Transverse colon (tissue), 4 donors: ENCODE results near the gene SORL1. TPM values are rescaled to one million over a fixed set of nuclear protein-coding genes. Genes with fewer than 3 reads are reported as not detected.

ENCODE experiments used
- DNase-seq: peaks from one replicate; pipeline ENCODE4 v3.0.0-alpha.2; 2019
- H3K27ac ChIP-seq, 4 donors: fragments of 200-600 bp; sonication (generic); 2 replicates each; pipeline ENCODE4 v1.5.1; 2016 to 2018; ENCODE audit warnings: inconsistent platforms in 4 of 4
- H3K27me3 ChIP-seq: fragments of 200-600 bp; sonication (generic); 2 replicates; pipeline ENCODE4 v1.5.1; 2017; ENCODE audit warnings: inconsistent platforms
- H3K36me3 ChIP-seq, 4 donors: fragments of 200-600 bp; sonication (generic); 2 replicates each; pipeline ENCODE4 v1.5.1; 2017 to 2019; ENCODE audit warnings: inconsistent platforms in 4 of 4
- H3K4me1 ChIP-seq, 4 donors: fragments of 200-600 bp; sonication (generic); 2 replicates each; pipeline ENCODE4 v1.5.1; 2017 to 2020; ENCODE audit warnings: inconsistent platforms in 4 of 4
- H3K4me3 ChIP-seq, 4 donors: fragments of 200-600 bp; sonication (generic); 1 replicate in 1 of 4; 2 replicates in 3 of 4; pipeline versions ENCODE4 v1.5.1 to v1.6.1; 2017 to 2019; ENCODE audit warnings: inconsistent platforms in 4 of 4
- H3K9me3 ChIP-seq, 2 donors: fragments of 200-600 bp; sonication (generic); 2 replicates each; pipeline ENCODE4 v1.5.1; 2017 to 2019; ENCODE audit warnings: inconsistent platforms in 2 of 2
- CTCF ChIP-seq, 5 experiments: fragments of 200-600 bp in 3 of 5; fragments of 450-650 bp in 2 of 5; sonication (generic) in 3 of 5; IDR thresholded peaks; 1 replicate in 2 of 5; 2 replicates in 3 of 5; pipeline ENCODE4 v1.5.1; 2016 to 2017; ENCODE audit warnings: antibody characterized with exemption in 5 of 5, inconsistent platforms in 3 of 5, mild to moderate bottlenecking in 2 of 5, moderate library complexity in 1 of 5
- EP300 ChIP-seq: sonication (generic); formaldehyde crosslinking; IDR thresholded peaks from one replicate; pipeline ENCODE4 v1.6.1; 2017; ENCODE audit warnings: antibody characterized with exemption, low read depth
- POLR2A ChIP-seq: fragments of 450-650 bp; IDR thresholded peaks from one replicate; pipeline ENCODE4 v1.6.1; 2016; ENCODE audit warnings: antibody characterized with exemption, mild to moderate bottlenecking, moderate library complexity
- POLR2AphosphoS5 ChIP-seq, 3 donors: sonication (generic); formaldehyde crosslinking; IDR thresholded peaks; one replicate each; pipeline ENCODE4 v1.6.1; 2016; ENCODE audit warnings: antibody characterized with exemption in 3 of 3
- WGBS, 2 donors: methylation state at CpG; one replicate each; pipeline ENCODE4 v1.1.5; 2018; ENCODE audit warnings: low coverage in 1 of 2; 5-methylcytosine and 5-hydroxymethylcytosine counted together
- in situ Hi-C, 4 donors: fragments of 200-750 bp; cut with MboI; loops; one replicate each; pipeline versions ENCODE4 v1.15.0 to v1.15.1; 2017; ENCODE audit warnings: low sequenced_read_pairs in 3 of 4, low pct_ligation_motif_present in 1 of 4, low pct_unique_long_range_greater_than_20kb in 1 of 4
- intact Hi-C: fragments of 100-400 bp; cut with DNase I; formaldehyde crosslinking; loops from one replicate; pipeline ENCODE4 v1.15.1; 2023; ENCODE audit warnings: low total_unique reads
- total RNA-seq, 4 donors: library from RNA; depleted of rRNA; stranded (reverse); fragments of >200 nt; gene quantifications; one replicate each; pipeline ENCODE4 v1.1.0, GENCODE V29; 2016

SORL1 gene
- total RNA-seq, 4 donors from 2014 or later = 81.6 to 338 (median 129) TPM

GRCh38 chr11:121557348-121557747 is 105.2 kb downstream of the SORL1 start:
- intact Hi-C loops (no loop called here), in situ Hi-C loops (no loop called here)
- DNase-seq = no peak
- Histone ChIP-seq H3K27ac (no peak overlapping the region), H3K27me3 (no peaks in the 10 kb centered on the region), H3K9me3 (no peaks in the 10 kb centered on the region), H3K4me3 (no peak overlapping the region), H3K36me3 (peaks cover 0 to 26% (median 8%) of the 10 kb centered on the region in 4 donors), H3K4me1 (peaks cover 0 to 6% (median 0%) of the 10 kb centered on the region in 4 donors)
- no peak for TF ChIP-seq POLR2AphosphoS5 (IDR thresholded peaks at IDR 0.05)
- TF ChIP-seq CTCF (IDR thresholded peaks at IDR 0.05) = no peak
- no peak for TF ChIP-seq POLR2A
- no peak for TF ChIP-seq EP300
- 71 to 76% methylated on average over 8 of the region's 8 CpGs for WGBS, 2 donors

GRCh38 chr11:121559606-121560200 is 107.6 kb downstream of the SORL1 start:
- WGBS, 2 donors = 92 to 100% methylated on average over 1 to 6 of the region's 6 CpGs
- Histone ChIP-seq H3K27ac (no peak overlapping the region), H3K4me1 (no peaks in the 10 kb centered on the region), H3K4me3 (no peak overlapping the region), H3K27me3 (no peaks in the 10 kb centered on the region), H3K9me3 (no peaks in the 10 kb centered on the region), H3K36me3 (peaks cover 0 to 26% (median 8%) of the 10 kb centered on the region in 4 donors)
- DNase-seq = no peak
- in situ Hi-C loops = no loop called here
- intact Hi-C loops = no loop called here
- TF ChIP-seq EP300 = no peak
- TF ChIP-seq POLR2AphosphoS5 (IDR thresholded peaks at IDR 0.05) = no peak
- TF ChIP-seq CTCF (IDR thresholded peaks at IDR 0.05) = no peak
- no peak for TF ChIP-seq POLR2A

- Histone ChIP-seq H3K27me3 (no peaks in the 10 kb centered on the region), H3K36me3 (peaks cover 0 to 26% (median 8%) of the 10 kb centered on the region in 4 donors), H3K27ac (no peak overlapping the region), H3K9me3 (no peaks in the 10 kb centered on the region), H3K4me1 (no peaks in the 10 kb centered on the region), H3K4me3 (no peak overlapping the region)
- in situ Hi-C loops = no loop called here
- no peak for TF ChIP-seq CTCF (IDR thresholded peaks at IDR 0.05)
- no peak for TF ChIP-seq EP300
- no peak for TF ChIP-seq POLR2A
- no peak for TF ChIP-seq POLR2AphosphoS5 (IDR thresholded peaks at IDR 0.05)
- intact Hi-C loops = no loop called here
- DNase-seq = no peak
Observed at GRCh38 chr11:121560236-121560635, 108.1 kb downstream of the SORL1 start.

- Histone ChIP-seq H3K4me3 (no peak overlapping the region), H3K27me3 (no peaks in the 10 kb centered on the region), H3K36me3 (peaks cover 0 to 21% (median 8%) of the 10 kb centered on the region in 4 donors), H3K9me3 (no peaks in the 10 kb centered on the region), H3K4me1 (no peaks in the 10 kb centered on the region), H3K27ac (no peak overlapping the region)
- DNase-seq = no peak
- intact Hi-C loops = no loop called here
- no peak for TF ChIP-seq EP300
- no peak for TF ChIP-seq POLR2A
- TF ChIP-seq POLR2AphosphoS5 (IDR thresholded peaks at IDR 0.05) = no peak
- no peak for TF ChIP-seq CTCF (IDR thresholded peaks at IDR 0.05)
- 91% methylated on average over 5 of the region's 5 CpGs; no CpG with 5 or more reads in 1 of the 2 donors for WGBS, 2 donors
- in situ Hi-C loops = no loop called here
Observed at GRCh38 chr11:121561240-121561639, 109.1 kb downstream of the SORL1 start.
